Left lung (tissue), 10 donors: ENCODE measurements around the gene ETAA1. TPM values are rescaled to one million over a fixed set of nuclear protein-coding genes. Genes with fewer than 3 reads are reported as not detected.

ENCODE experiments used
- ATAC-seq: fragments of 200-7000 bp; cut with Tn5 transposase; one replicate; pipeline ENCODE4 v1.9.1; 2020; ENCODE audit warnings: moderate library complexity
- DNase-seq, 4 donors: peaks; one replicate each; pipeline ENCODE4 v3.0.0-alpha.2; 2013 to 2020
- H3K27ac ChIP-seq, 2 donors: fragments of 200-600 bp; sonication (generic) in 1 of 2; one replicate each; pipeline versions ENCODE4 v1.5.0 to v1.8.0; 2020 to 2021
- H3K27me3 ChIP-seq, 2 donors: fragments of 200-600 bp; sonication (generic) in 1 of 2; one replicate each; pipeline versions ENCODE4 v1.5.0 to v1.8.0; 2020 to 2021
- H3K36me3 ChIP-seq, 2 donors: fragments of 200-600 bp; sonication (generic) in 1 of 2; one replicate each; pipeline versions ENCODE4 v1.5.0 to v1.8.0; 2020 to 2021
- H3K4me1 ChIP-seq, 2 donors: fragments of 200-600 bp; one replicate each; pipeline ENCODE4 v1.8.0; 2021
- H3K4me3 ChIP-seq, 2 donors: fragments of 200-600 bp; sonication (generic) in 1 of 2; one replicate each; pipeline versions ENCODE4 v1.5.0 to v1.8.0; 2020 to 2021; ENCODE audit warnings: mild to moderate bottlenecking in 1 of 2
- H3K9me3 ChIP-seq, 2 donors: fragments of 200-600 bp; sonication (generic) in 1 of 2; one replicate each; pipeline versions ENCODE4 v1.5.0 to v1.8.0; 2020 to 2021
- CTCF ChIP-seq, 2 donors: fragments of 200-600 bp; sonication (generic) in 1 of 2; IDR thresholded peaks; one replicate each; pipeline versions ENCODE4 v1.5.0 to v1.8.0; 2021; ENCODE audit warnings: antibody characterized with exemption in 2 of 2
- intact Hi-C, 2 donors: fragments of 100-400 bp; cut with DNase I; formaldehyde crosslinking; loops; one replicate each; pipeline versions ENCODE4 v1.11.2 to v1.14.2; 2022
- polyA plus RNA-seq, 6 donors: library from polyadenylated mRNA; unstranded; fragments of 120-200 nt; gene quantifications; one replicate each; pipeline ENCODE4 v1.2.1, GENCODE V29; 2013; ENCODE audit not compliant: insufficient read length in 6 of 6
- total RNA-seq, 2 donors: library from RNA; stranded (reverse); fragmentation: NEBNext Ultra II Directional; extraction: Animal tissue kit (Norgen Biotek cat#: 25700); gene quantifications; one replicate each; pipeline ENCODE4 v1.2.1, GENCODE V29; 2021
- donor health status: DM: no; HTN: yes; CAD: no.
- donor health status: DM: no; HTN: no; CAD: no.

The ETAA1 gene
- total and polyA plus RNA-seq, 8 donors, result 11.8 to 34.5 (median 29.5) TPM

- TF ChIP-seq CTCF (IDR thresholded peaks at IDR 0.05), result no peak
- H3K27me3 ChIP-seq, result no peaks in the 10 kb centered on the region
- H3K4me1 ChIP-seq, result peaks cover 19 to 28% of the 10 kb centered on the region in 2 donors
- intact Hi-C loops, result no loop called here
- H3K27ac ChIP-seq, result peak overlapping the region; percentile 16 to 22
- ATAC-seq (no peak), DNase-seq (no peak)
- peaks cover 0 to 28% of the 10 kb centered on the region in 2 donors for H3K36me3 ChIP-seq
- H3K4me3 ChIP-seq, result no peak overlapping the region
- no peaks in the 10 kb centered on the region for H3K9me3 ChIP-seq
These were observed 3.7 kb downstream of the ETAA1 start for GRCh38 chr2:67400560-67401485.

GRCh38 chr2:67408346-67408745 lies 11.2 kb downstream of the ETAA1 start:
- H3K9me3 ChIP-seq, result no peaks in the 10 kb centered on the region
- no peaks in the 10 kb centered on the region for H3K27me3 ChIP-seq
- H3K36me3 ChIP-seq, result peaks cover 0 to 36% of the 10 kb centered on the region in 2 donors
- TF ChIP-seq CTCF (IDR thresholded peaks at IDR 0.05), result no peak
- no peak overlapping the region for H3K4me3 ChIP-seq
- ATAC-seq (no peak), DNase-seq (no peak)
- intact Hi-C loops, result no loop called here
- no peaks in the 10 kb centered on the region for H3K4me1 ChIP-seq
- H3K27ac ChIP-seq, result no peak overlapping the region

GRCh38 chr2:67412424-67412823 lies 15.3 kb downstream of the ETAA1 start:
- no peak for TF ChIP-seq CTCF (IDR thresholded peaks at IDR 0.05)
- no peaks in the 10 kb centered on the region for H3K27me3 ChIP-seq
- no peak overlapping the region for H3K4me3 ChIP-seq
- no peaks in the 10 kb centered on the region for H3K9me3 ChIP-seq
- peaks cover 0 to 16% of the 10 kb centered on the region in 2 donors for H3K36me3 ChIP-seq
- DNase-seq (no peak), ATAC-seq (no peak)
- intact Hi-C loops, result no loop called here
- no peaks in the 10 kb centered on the region for H3K4me1 ChIP-seq
- H3K27ac ChIP-seq, result no peak overlapping the region

- peaks cover 0 to 14% of the 10 kb centered on the region in 2 donors for H3K36me3 ChIP-seq
- DNase-seq (no peak), ATAC-seq (peak; percentile 60)
- no peak for TF ChIP-seq CTCF (IDR thresholded peaks at IDR 0.05)
- H3K4me3 ChIP-seq, result no peak overlapping the region
- H3K9me3 ChIP-seq, result no peaks in the 10 kb centered on the region
- no peaks in the 10 kb centered on the region for H3K27me3 ChIP-seq
- H3K4me1 ChIP-seq, result no peaks in the 10 kb centered on the region
- H3K27ac ChIP-seq, result no peak overlapping the region
- intact Hi-C loops, result no loop called here
These were observed 17.7 kb downstream of the ETAA1 start for GRCh38 chr2:67414867-67415266.

GRCh38 chr2:67416136-67416535 lies 19.0 kb downstream of the ETAA1 start:
- peaks cover 0 to 3% of the 10 kb centered on the region in 2 donors for H3K36me3 ChIP-seq
- H3K27ac ChIP-seq, result no peak overlapping the region
- ATAC-seq (no peak), DNase-seq (no peak)
- intact Hi-C loops, result no loop called here
- no peaks in the 10 kb centered on the region for H3K9me3 ChIP-seq
- no peaks in the 10 kb centered on the region for H3K27me3 ChIP-seq
- no peaks in the 10 kb centered on the region for H3K4me1 ChIP-seq
- H3K4me3 ChIP-seq, result no peak overlapping the region
- TF ChIP-seq CTCF (IDR thresholded peaks at IDR 0.05), result no peak
